Hepatocyte (in vitro differentiated cells): ENCODE measurements around the gene TMEM100. TPM values are rescaled to one million over a fixed set of nuclear protein-coding genes. Genes with fewer than 3 reads are reported as not detected.

Experiments
- DNase-seq: peaks from one replicate; pipeline ENCODE4 v3.0.0-alpha.2; 2016; ENCODE audit warnings: low spot score
- H2AFZ ChIP-seq: fragments of 200-600 bp; sonication (generic); 2 replicates; pipeline ENCODE4 v1.6.0; 2016; ENCODE audit warnings: antibody characterized with exemption, mild to moderate bottlenecking
- H3K27ac ChIP-seq: fragments of 200-600 bp; sonication (generic); 2 replicates; pipeline ENCODE4 v1.5.1; 2016; ENCODE audit warnings: mild to moderate bottlenecking
- H3K27me3 ChIP-seq: fragments of 200-600 bp; sonication (generic); 2 replicates; pipeline ENCODE4 v1.6.1; 2016
- H3K36me3 ChIP-seq: fragments of 200-600 bp; sonication (generic); replicated peaks from 2 replicates; pipeline ENCODE4 v1.5.1; 2016; ENCODE audit warnings: low read depth; ENCODE audit not compliant: insufficient read depth
- H3K4me1 ChIP-seq: fragments of 200-600 bp; sonication (generic); 2 replicates; pipeline ENCODE4 v1.5.1; 2016; ENCODE audit warnings: mild to moderate bottlenecking, moderate library complexity; ENCODE audit not compliant: insufficient read depth
- H3K4me2 ChIP-seq: fragments of 200-600 bp; sonication (generic); 2 replicates; pipeline ENCODE4 v1.6.0; 2016
- H3K4me3 ChIP-seq: fragments of 200-600 bp; sonication (generic); 2 replicates; pipeline ENCODE4 v1.5.1; 2016; ENCODE audit warnings: mild to moderate bottlenecking
- H3K79me2 ChIP-seq: fragments of 200-600 bp; sonication (generic); 2 replicates; pipeline ENCODE4 v1.6.0; 2017; ENCODE audit warnings: mild to moderate bottlenecking
- H3K9me2 ChIP-seq: fragments of 200-600 bp; sonication (generic); replicated peaks from 2 replicates; pipeline ENCODE4 v1.6.0; 2017; ENCODE audit warnings: mild to moderate bottlenecking; ENCODE audit not compliant: insufficient read depth
- H3K9me3 ChIP-seq: fragments of 200-600 bp; sonication (generic); 2 replicates; pipeline ENCODE4 v1.5.1; 2016; ENCODE audit warnings: low read depth, mild to moderate bottlenecking
- H4K20me1 ChIP-seq: fragments of 200-600 bp; sonication (generic); 2 replicates; pipeline ENCODE4 v1.6.0; 2016; ENCODE audit warnings: mild to moderate bottlenecking; ENCODE audit not compliant: insufficient read depth, poor library complexity, severe bottlenecking
- CTCF ChIP-seq: fragments of 200-600 bp; sonication (generic); IDR thresholded peaks from 2 replicates; pipeline ENCODE4 v1.5.1; 2016; ENCODE audit warnings: antibody characterized with exemption, mild to moderate bottlenecking; ENCODE audit not compliant: poor library complexity
- EZH2 ChIP-seq: fragments of 200-600 bp; sonication (generic); IDR thresholded peaks from 2 replicates; pipeline ENCODE4 v1.6.1; 2016; ENCODE audit warnings: antibody characterized with exemption, mild to moderate bottlenecking, borderline replicate concordance
- EZH2phosphoT487 ChIP-seq: fragments of 200-600 bp; sonication (generic); IDR thresholded peaks from one replicate; pipeline ENCODE4 v1.6.1; 2018; ENCODE audit warnings: antibody characterized with exemption, mild to moderate bottlenecking, low read depth, moderate library complexity; ENCODE audit not compliant: unreplicated experiment, severe bottlenecking
- WGBS: methylation state at CpG from one replicate; pipeline ENCODE4 v1.1.6; 2016; ENCODE audit warnings: low lambda C conversion rate; ENCODE audit errors: missing lambda C conversion rate; 5-methylcytosine and 5-hydroxymethylcytosine counted together
- polyA plus RNA-seq: library from polyadenylated mRNA; unstranded; fragments of >200 nt; fragmentation: Nextera tagmentation; extraction: Ambion mirVana; gene quantifications from 2 replicates; pipeline ENCODE4 v1.2.1, GENCODE V29; 2016
- total RNA-seq: library from RNA; depleted of rRNA; stranded (reverse); fragments of >200 nt; gene quantifications from 2 replicates; pipeline ENCODE4 v1.2.3, GENCODE V29; 2014

The TMEM100 gene
- total and polyA plus RNA-seq, 2 experiments from 2014 or later, result 9.3 to 18.5 TPM

- TF ChIP-seq CTCF (no peak), EZH2phosphoT487 (no peak), EZH2 (no peak)
- H3K9me3 ChIP-seq, result no peaks in the 10 kb centered on the region
- H3K4me2 ChIP-seq, result no peak overlapping the region
- no peaks in the 10 kb centered on the region for H3K27me3 ChIP-seq
- H3K36me3 ChIP-seq, result no peaks in the 10 kb centered on the region
- DNase-seq, result no peak
- H3K4me1 ChIP-seq, result no peaks in the 10 kb centered on the region
- 33% methylated on average over 1 of the region's 1 CpG for WGBS
- H3K4me3 ChIP-seq, result no peak overlapping the region
- no peaks in the 10 kb centered on the region for H3K79me2 ChIP-seq
- H4K20me1 ChIP-seq, result no peaks in the 10 kb centered on the region
- H3K9me2 ChIP-seq, result no peaks in the 10 kb centered on the region
- H2AFZ ChIP-seq, result no peak overlapping the region
- no peak overlapping the region for H3K27ac ChIP-seq
Observed at GRCh38 chr17:55677446-55677845, 45.2 kb downstream of the TMEM100 start.

GRCh38 chr17:55676274-55676673 lies 46.4 kb downstream of the TMEM100 start:
- H3K27ac ChIP-seq, result no peak overlapping the region
- WGBS, result 73% methylated on average over 1 of the region's 1 CpG
- H2AFZ ChIP-seq, result no peak overlapping the region
- H3K9me3 ChIP-seq, result no peaks in the 10 kb centered on the region
- H4K20me1 ChIP-seq, result no peaks in the 10 kb centered on the region
- no peak overlapping the region for H3K4me2 ChIP-seq
- no peaks in the 10 kb centered on the region for H3K4me1 ChIP-seq
- TF ChIP-seq EZH2phosphoT487 (no peak), EZH2 (no peak), CTCF (no peak)
- no peaks in the 10 kb centered on the region for H3K79me2 ChIP-seq
- no peak for DNase-seq
- H3K9me2 ChIP-seq, result no peaks in the 10 kb centered on the region
- H3K36me3 ChIP-seq, result no peaks in the 10 kb centered on the region
- H3K4me3 ChIP-seq, result no peak overlapping the region
- no peaks in the 10 kb centered on the region for H3K27me3 ChIP-seq

- WGBS, result 77% methylated on average over 3 of the region's 3 CpGs
- Histone ChIP-seq H3K27me3 (no peaks in the 10 kb centered on the region), H3K27ac (no peak overlapping the region), H3K4me2 (no peak overlapping the region), H3K4me3 (no peak overlapping the region), H4K20me1 (no peaks in the 10 kb centered on the region), H3K79me2 (no peaks in the 10 kb centered on the region), H2AFZ (no peak overlapping the region), H3K9me2 (no peaks in the 10 kb centered on the region), H3K36me3 (no peaks in the 10 kb centered on the region), H3K4me1 (no peaks in the 10 kb centered on the region), H3K9me3 (no peaks in the 10 kb centered on the region)
- DNase-seq, result no peak
- TF ChIP-seq CTCF, result no peak
Observed at GRCh38 chr17:55673743-55674506, 48.7 kb downstream of the TMEM100 start.
